IPS-18c (cell line): ENCODE data around the gene TRIM14.
"Not testable (repeated sequence)": the region's sequence is repeated elsewhere in the genome, so short reads cannot be mapped to it uniquely, and the experiment has no call there.

ENCODE experiments used
- H3K4me3 ChIP-seq: 2 replicates; pipeline ENCODE4 v1.7.0; 2013; ENCODE audit warnings: low read depth, mild to moderate bottlenecking, low read length, moderate library complexity; ENCODE audit not compliant: insufficient read depth
- H3K9me3 ChIP-seq: one replicate; pipeline ENCODE4 v1.6.1; 2013; ENCODE audit warnings: mild to moderate bottlenecking, low read length, moderate library complexity; ENCODE audit not compliant: control insufficient read depth, insufficient read depth

Gene TRIM14

DNA sequence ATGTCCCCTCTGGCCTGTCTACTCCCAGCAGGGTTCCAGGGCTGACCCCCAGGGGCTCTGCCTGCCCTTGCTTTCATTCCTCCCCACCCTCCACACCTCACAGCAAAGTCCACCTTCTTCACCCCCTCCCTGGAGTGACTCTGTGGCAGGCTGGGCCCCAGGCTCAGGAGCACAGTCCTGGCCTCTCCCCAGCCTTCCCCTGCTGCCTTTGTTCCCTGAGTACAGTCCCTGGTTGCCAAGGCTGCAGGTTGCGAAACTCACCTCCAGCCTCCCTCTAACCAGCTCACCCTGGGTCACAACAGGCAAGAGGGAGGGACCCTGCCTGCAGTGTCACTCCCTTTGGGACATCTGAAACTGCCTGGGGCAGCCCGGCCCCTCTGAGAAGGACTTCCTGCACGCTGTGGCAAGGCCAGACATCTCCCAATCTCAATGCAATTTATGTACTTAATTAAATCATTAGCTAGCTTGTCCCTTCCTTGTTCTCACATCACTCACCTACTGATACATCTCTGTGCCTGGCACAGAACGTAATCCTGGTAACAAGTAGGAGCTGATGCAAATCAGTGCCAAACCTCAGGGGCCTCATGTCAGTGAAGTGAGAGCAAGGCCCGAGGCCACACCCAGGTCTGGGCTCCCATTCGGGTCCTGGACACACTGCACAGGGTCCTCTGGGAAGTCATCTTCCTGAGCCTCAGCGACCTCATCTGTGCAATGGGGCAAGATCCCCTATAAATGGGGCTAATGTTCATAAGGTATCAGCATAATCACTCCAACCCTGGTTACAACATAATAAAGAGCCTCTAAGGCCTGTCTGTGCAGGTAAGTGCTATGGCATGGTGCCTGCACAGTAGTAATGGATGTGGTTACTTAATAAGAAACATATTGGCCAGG is 27.3 kb upstream of the TRIM14 start:
- no peak overlapping the region for H3K4me3 ChIP-seq
- no peaks in the 10 kb centered on the region for H3K9me3 ChIP-seq

DNA sequence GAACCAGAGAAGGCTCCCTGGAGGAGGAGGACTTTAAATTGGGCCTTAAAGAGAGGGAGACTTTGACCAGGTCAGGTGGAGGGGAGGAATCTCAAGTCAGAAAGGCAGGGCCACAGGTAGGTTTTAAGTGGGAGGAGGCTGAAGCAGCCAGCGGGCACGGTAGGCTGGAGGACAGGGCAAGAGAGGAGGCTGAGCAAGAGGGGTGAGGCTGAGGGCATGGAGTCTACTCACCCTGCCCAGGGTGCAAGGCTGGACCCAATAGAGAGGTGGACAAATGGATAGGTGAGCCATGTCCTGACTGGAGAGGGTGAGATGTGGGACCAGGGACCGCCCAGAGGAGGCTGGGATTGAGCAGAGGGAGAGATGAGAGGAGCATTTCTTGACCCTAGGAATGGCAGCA is 25.6 kb upstream of the TRIM14 start:
- Histone ChIP-seq H3K9me3 (no peaks in the 10 kb centered on the region), H3K4me3 (no peak overlapping the region)

DNA sequence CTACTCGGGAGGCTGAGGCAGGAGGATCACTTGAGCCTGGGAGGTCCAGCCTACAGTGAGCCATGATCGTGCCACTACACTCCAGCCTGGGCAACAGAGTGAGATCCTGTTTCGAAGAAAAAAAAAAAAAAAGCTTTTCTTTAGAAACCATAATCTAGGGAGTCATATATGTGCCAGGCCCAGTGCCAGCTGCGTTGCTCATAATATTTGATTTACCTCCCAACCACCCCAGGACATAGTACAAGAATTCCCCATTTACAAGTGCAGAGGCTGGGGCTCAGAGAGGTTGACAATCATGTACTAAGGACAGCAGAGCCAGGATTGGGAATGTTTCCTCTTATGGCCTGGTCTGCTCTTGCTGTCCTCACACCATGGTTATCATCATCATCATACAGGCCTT is 25.1 kb upstream of the TRIM14 start:
- no peak overlapping the region for H3K4me3 ChIP-seq
- H3K9me3 ChIP-seq: no peaks in the 10 kb centered on the region

DNA sequence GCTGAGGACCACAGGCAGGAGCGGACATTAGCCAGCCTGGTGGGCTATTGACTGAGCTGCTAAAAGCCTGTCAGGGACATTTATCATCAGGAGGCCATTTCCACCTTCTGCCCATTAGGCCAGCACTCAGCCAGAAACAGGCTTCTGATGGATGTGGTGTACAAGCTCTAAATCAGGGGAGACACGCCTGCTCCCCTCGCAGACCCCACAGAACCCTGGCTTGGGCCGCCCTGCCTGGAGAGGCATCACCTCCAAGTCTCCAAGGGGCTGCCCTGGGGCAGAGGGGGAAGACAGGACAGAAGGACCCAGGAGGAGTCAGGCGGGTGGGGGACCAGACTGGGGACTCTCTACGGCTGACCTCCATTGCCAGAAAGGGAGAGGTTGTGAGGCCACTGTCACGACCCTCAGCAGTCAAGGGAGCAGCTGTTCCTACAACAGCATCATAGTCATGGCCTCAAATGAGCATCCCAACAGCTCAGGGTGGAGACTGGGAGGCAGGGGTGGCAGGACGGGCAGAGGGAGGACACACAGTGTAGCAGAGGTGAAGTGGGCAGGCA is 24.0 kb upstream of the TRIM14 start:
- Histone ChIP-seq H3K4me3 (no peak overlapping the region), H3K9me3 (no peaks in the 10 kb centered on the region)

DNA sequence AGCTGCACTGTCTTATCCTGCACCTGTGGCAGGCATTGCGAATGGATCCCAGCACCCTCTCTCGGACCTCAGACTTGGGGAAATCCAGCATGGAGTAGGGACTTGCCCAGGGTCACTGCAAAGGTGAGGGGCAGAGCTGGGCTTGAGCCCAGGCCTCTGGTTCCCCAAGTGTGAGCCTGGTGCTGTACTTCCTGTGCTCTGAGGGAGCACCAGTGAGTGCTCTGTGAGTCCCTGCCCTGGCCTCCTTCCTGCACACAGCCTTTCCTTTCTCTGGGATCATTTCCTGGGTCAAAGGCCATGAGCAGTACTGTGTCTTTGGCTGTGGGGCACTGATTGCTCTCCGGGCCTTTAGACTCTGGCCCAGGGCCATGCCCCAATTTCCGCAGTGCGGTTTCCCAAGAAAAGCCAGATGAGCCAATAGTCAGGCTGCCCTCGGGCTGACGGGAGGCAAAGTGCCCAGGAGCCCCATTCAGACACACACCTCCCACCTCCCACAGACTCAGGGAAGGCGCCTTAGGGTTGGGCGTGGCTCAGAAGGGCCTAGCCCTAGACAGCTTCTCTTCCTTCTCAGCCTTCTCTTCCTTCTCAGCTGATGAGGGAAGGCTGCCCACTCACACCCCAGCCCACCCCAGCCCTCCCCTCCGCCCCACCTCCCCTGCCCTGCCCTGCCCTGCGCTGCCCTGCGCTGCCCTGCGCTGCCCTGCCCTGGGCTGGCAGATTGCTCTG is 23.3 kb upstream of the TRIM14 start:
- Histone ChIP-seq H3K4me3 (no peak overlapping the region), H3K9me3 (no peaks in the 10 kb centered on the region)

DNA sequence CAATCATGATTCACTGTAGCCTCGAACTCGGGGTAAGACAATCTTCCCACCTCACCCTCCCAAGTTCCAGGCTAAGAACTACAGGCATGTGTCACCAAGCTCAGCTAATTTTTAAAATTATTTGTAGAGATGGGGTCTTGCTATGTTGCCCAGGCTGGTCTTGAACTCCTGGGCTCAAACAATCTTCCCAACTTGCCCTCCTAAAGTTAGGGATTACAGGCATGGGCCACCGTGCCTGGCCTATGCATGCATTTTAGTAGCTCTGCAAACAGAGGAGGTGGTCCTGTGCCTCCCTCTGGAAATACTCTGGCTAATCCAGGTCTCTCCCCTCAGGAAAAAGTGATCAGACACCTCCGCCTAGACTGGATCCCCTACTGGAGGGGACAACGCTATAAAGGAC is 21.5 kb upstream of the TRIM14 start:
- no peaks in the 10 kb centered on the region for H3K9me3 ChIP-seq
- H3K4me3 ChIP-seq: no peak overlapping the region

DNA sequence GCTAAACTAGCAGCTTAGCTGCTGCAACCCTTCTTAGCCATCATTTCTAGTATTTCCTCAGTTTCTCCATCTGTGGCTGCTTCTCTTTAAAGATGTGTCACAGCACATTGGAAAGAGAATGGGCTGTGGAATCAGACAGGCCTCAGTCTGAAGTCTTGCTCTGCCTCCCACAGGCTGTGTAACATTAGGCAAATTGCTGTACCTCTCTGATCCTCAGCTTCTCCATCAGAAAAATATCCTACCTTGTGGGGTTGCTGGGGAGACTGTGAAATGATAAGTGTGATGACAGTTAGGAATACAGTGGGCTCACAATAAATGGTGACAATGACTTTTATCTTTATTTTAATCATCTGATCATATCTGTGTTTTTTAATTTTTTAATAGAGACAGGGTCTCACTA is 17.5 kb upstream of the TRIM14 start:
- no peaks in the 10 kb centered on the region for H3K9me3 ChIP-seq
- no peak overlapping the region for H3K4me3 ChIP-seq

DNA sequence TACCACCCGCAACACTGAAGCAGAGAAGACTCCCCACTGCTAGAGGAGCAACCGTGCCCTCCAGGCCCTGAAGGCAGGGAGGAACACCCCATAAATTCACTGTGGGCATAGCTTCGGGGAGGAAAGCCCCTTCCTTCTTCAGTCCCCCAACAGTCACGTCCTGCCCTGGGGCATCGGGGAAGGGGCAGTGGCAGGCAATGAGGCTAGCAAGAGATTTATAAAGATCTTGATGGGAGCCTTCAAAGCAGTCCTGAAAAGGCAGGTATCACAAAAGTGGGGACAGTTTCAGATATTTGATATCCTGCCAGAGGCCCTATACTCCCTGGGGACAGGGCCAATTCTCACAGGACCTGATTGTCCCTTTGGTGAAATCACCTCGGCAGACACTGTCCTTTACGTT is 16.9 kb upstream of the TRIM14 start:
- no peak overlapping the region for H3K4me3 ChIP-seq

DNA sequence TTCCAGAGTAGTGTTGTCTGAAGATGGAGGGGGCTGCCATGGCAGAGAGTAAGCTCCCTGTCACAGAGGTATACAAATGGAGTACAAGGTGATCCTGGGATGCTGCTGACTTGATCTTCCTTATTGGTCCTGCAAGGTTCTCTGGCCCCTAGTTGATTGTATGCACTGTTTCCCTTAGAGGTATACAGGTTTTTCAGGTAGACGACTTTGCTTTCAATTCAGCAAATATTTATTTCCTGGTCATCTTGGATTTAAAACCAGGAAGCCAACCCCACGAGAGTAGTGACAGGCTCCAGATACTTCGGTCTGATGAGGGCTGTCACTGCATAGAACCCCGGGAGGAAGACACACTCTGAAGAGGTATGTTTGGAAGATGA is 16.5 kb upstream of the TRIM14 start:
- Histone ChIP-seq H3K9me3 (no peaks in the 10 kb centered on the region), H3K4me3 (no peak overlapping the region)

More for the DNA sequence above, 16.9 kb upstream of the TRIM14 start:
- H3K9me3 ChIP-seq: no peaks in the 10 kb centered on the region

DNA sequence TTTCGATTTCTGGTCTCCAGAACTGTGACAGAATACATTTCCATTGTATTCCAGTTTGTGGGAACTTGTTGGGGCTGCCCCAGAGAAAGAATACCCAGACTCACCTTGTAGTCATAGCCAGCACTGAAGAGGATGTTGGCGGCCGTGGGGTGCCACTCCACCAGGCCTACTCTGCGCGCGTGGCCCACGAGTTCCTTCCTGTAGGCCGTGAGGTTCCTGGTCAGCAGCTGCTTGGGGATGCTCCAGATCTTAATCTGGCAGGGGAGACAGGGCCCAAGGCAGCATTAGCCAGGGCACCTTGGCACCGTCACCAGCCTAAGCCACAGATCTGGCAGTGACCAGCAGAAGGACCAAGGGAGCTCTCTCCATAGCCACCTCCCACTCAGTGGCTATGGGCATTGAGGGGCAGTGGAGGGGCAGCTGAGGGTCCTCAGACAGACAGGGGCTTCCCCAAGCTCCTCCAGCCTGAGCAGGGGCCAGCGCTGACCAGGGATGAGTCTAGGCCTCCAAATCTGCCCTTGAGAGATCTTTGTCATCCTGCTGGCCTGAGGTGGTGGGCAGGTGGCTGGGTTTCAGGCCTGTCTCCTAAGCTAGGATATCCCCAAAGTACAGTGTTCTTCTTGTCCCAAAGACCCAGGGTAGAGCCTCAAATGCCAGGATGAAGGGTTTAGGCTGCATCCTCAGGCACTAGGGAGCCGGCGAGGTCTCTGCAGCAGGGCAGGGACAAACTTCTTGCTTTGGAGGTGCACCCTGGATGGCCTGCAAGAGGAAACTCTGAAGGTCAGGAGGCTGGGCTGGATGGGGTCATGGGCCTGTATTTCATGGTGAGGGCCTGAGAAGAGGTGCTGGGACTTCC is 15.9 kb upstream of the TRIM14 start:
- Histone ChIP-seq H3K4me3 (no peak overlapping the region), H3K9me3 (no peaks in the 10 kb centered on the region)

DNA sequence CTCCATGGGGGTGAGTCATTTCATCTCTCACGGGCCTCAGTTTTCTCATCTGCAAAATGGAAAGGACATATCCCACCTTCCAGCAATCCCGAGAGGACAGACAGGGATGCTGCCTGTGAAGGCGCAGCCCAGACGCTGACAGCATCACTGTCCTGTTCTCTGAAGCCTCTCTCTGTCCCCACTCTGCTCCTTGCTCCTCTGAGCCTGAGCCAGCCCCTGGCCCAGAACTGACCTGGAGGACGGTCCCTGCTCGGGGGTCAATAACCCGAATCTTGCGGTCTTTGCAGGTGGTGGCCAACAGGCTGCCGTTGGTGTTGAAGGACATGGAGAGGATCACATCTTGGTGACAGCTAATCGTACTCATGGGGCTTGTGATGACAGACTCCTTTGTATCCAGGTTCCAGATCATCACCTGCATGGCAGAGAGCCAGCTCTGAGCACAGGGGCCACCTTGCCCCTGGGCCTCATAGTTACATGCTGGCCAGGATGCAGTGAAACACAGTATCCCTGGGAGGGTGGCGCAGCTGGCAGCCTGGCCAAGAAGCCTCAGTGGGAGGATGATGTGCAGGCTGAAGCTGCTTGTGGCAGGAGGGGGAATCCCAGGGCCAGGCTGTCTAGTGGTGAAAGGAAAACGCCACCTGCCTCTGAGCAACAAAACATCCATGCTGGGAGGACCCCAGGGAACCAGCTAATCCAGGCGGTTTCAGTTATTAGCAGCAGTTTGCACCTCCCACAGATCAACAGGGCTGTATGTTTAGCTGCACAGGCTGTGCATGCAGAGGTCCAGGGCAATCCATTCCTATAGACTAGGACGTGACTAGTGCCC is 14.0 kb upstream of the TRIM14 start:
- no peaks in the 10 kb centered on the region for H3K9me3 ChIP-seq
- no peak overlapping the region for H3K4me3 ChIP-seq

DNA sequence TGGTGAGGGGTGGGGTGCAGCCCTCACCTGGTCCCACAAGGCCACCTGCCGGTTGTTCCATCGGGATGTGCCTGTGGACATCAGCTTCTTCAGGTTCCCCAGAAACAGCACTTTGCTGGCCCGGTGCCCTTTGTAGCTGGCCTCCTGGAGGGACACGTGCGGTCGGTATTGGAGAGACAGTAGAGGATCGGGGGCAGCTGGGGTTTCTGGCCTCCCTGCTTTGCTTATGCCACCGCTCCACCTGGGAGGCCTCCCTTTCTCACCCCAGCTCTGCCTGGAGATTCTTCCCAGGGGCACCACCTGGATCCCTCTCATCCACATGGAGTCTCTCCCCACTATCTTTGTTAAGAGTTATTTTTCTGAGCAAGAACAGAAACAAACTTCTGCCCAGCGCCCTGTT is 13.1 kb upstream of the TRIM14 start:
- no peaks in the 10 kb centered on the region for H3K9me3 ChIP-seq
- H3K4me3 ChIP-seq: no peak overlapping the region

DNA sequence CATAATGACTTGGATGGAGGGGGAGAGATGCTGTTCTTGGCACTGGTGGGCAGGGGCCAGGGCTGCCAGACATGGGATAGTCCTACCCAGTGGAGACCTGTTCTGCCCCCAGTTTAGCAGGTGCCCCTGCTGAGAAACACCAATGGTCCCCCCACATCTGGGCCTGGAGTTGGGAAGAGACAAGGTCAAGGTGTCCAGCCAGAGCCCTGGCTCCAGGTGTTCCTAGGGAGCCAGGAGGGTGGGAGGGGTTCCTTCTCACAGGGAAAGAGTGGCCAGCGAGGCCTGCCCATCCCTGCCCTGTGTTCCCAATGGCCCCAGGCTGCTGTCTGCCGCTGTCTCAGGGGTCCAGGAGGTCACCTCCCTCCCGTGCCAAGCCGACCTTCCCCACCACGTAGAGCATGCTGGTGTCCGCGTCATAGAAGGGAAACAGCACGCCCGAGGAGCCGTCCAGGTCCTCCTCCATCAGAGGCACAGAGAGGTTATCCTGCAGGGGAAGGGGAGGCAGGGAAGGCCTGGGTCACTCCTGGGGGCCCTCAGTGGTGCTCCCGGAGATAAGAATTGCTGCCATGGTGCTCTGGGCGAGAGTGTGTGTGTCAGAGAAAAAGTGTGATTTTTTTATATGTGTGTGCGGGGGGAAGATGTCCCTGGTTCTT is 11.7 kb upstream of the TRIM14 start:
- no peaks in the 10 kb centered on the region for H3K9me3 ChIP-seq
- no peak overlapping the region for H3K4me3 ChIP-seq

DNA sequence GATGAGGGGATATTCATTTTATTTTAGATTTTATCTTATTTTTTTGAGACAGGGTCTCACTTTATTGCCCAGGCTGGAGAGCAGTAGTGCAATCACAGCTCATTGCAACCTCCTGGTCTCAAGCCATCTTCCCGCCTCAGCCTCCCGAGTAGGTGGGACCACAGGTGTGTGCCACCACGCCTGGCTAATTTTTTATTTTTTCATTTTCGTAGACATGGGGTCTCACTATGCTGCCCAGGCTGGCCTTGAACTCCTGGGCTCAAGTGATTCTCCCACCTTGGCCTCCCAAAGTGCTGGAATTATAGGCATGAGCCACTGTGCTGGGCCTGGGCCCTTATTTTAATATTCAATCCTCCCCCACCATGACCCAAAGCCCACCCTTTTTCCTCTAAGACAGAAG is 11.0 kb upstream of the TRIM14 start:
- H3K4me3 ChIP-seq, H3K9me3 ChIP-seq: not testable (repeated sequence)

DNA sequence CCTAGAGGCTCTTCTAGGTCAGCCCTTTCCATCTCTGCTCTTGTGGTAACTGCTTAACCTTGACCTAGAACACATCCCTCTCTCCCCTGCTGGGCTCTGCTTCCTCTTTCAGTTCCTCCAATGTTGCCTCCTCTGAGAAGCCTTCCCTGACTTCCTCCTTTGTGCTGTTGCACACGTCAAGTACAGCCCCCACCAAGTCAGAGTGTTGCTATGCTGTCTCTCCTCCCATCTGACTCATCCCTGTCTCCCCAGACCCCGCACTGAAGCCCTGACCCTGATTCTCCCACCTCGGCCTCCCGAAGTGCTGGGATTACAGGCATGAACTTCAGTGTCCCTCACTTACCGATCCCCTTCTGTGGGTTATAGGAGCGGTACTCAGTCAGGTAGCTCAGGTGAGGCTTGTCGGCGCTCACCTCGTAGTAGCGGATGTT is 10.4 kb upstream of the TRIM14 start:
- Histone ChIP-seq H3K4me3 (no peak overlapping the region), H3K9me3 (no peaks in the 10 kb centered on the region)

DNA sequence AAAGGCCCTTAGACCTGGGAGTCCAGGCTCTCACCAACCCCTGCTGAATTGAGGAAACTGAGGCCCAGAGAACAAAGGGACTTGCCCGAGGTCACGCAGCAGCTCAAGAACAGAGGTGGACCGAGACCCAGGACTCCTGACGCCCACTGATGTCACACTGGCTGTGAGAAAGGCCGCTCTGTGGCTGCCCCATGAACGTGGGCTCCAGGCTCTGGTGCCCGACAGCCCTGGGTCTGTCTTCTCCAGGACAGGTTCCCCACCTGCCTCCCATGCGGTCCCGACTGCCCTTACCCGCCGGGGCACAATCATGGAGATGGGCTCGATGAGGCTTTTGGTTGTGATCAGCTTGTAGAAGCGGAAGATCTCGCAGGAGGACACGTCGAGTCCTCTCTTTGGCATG is 9.3 kb upstream of the TRIM14 start:
- Histone ChIP-seq H3K4me3 (no peak overlapping the region), H3K9me3 (no peaks in the 10 kb centered on the region)
